HG03139 (cell line): Measurements from ENCODE around the gene CCDC33.
"Not testable (repeated sequence)": the region's sequence is repeated elsewhere in the genome, so short reads cannot be mapped to it uniquely, and the experiment has no call there.

Experiments
- ATAC-seq: cut with Tn5 transposase; IDR thresholded peaks from one replicate; pipeline ENCODE4 v1.9.1; 2021; ENCODE audit not compliant: unreplicated experiment

The CCDC33 gene

GRCh38 chr15:74352393-74352910 is 116.3 kb downstream of the CCDC33 start:
- ATAC-seq, result no peak

GRCh38 chr15:74353992-74354391 is 117.9 kb downstream of the CCDC33 start:
- ATAC-seq, result not testable (repeated sequence)

- not testable (repeated sequence) for ATAC-seq
These were observed 119.9 kb downstream of the CCDC33 start for GRCh38 chr15:74356050-74356449.

GRCh38 chr15:74357514-74357913 is 121.4 kb downstream of the CCDC33 start:
- ATAC-seq, result not testable (repeated sequence)

- ATAC-seq, result not testable (repeated sequence)
These were observed 123.2 kb downstream of the CCDC33 start for GRCh38 chr15:74359376-74359775.

GRCh38 chr15:74360855-74361254 is 124.7 kb downstream of the CCDC33 start:
- ATAC-seq, result not testable (repeated sequence)

- ATAC-seq, result no peak
These were observed 126.4 kb downstream of the CCDC33 start for GRCh38 chr15:74362482-74362881.

GRCh38 chr15:74364936-74365597 is 128.9 kb downstream of the CCDC33 start:
- ATAC-seq, result no peak

GRCh38 chr15:74365598-74366445 is 129.7 kb downstream of the CCDC33 start:
- no peak for ATAC-seq

- ATAC-seq, result no peak
These were observed 131.2 kb downstream of the CCDC33 start, which contains the start of gene CYP11A1 for GRCh38 chr15:74367296-74367854. CYP11A1 (minus strand) TSS chr15:74367646; CDS start chr15:74367585, 61 bp downstream.

- ATAC-seq, result no peak
These were observed 132.0 kb downstream of the CCDC33 start for GRCh38 chr15:74368121-74368520.

GRCh38 chr15:74369084-74369745 is 133.1 kb downstream of the CCDC33 start:
- no peak for ATAC-seq

GRCh38 chr15:74369756-74370155 is 133.6 kb downstream of the CCDC33 start:
- no peak for ATAC-seq

- ATAC-seq, result no peak
These were observed 134.3 kb downstream of the CCDC33 start for GRCh38 chr15:74370471-74370870.

GRCh38 chr15:74373056-74373650 is 137.0 kb downstream of the CCDC33 start:
- no peak for ATAC-seq

- ATAC-seq, result peak; percentile 61
These were observed 137.9 kb downstream of the CCDC33 start for GRCh38 chr15:74373731-74374647.

- ATAC-seq, result no peak
These were observed 138.6 kb downstream of the CCDC33 start for GRCh38 chr15:74374648-74375302.

GRCh38 chr15:74375303-74375693 is 139.2 kb downstream of the CCDC33 start:
- ATAC-seq, result no peak

- ATAC-seq, result no peak
These were observed 140.1 kb downstream of the CCDC33 start for GRCh38 chr15:74376226-74376625.
